Hepatocyte (in vitro differentiated cells): ENCODE data around the gene USH2A.

Source experiments
- EZH2 ChIP-seq: fragments of 200-600 bp; sonication (generic); IDR thresholded peaks from 2 replicates; pipeline ENCODE4 v1.6.1; 2016; ENCODE audit warnings: antibody characterized with exemption, mild to moderate bottlenecking, borderline replicate concordance
- EZH2phosphoT487 ChIP-seq: fragments of 200-600 bp; sonication (generic); IDR thresholded peaks from one replicate; pipeline ENCODE4 v1.6.1; 2018; ENCODE audit warnings: antibody characterized with exemption, mild to moderate bottlenecking, low read depth, moderate library complexity; ENCODE audit not compliant: unreplicated experiment, severe bottlenecking
- TF ChIP-seq, protein P1 (sequence below): fragments of 200-600 bp; sonication (generic); IDR thresholded peaks from 2 replicates; pipeline ENCODE4 v1.5.1; 2016; ENCODE audit warnings: antibody characterized with exemption, mild to moderate bottlenecking; ENCODE audit not compliant: poor library complexity

DNA sequence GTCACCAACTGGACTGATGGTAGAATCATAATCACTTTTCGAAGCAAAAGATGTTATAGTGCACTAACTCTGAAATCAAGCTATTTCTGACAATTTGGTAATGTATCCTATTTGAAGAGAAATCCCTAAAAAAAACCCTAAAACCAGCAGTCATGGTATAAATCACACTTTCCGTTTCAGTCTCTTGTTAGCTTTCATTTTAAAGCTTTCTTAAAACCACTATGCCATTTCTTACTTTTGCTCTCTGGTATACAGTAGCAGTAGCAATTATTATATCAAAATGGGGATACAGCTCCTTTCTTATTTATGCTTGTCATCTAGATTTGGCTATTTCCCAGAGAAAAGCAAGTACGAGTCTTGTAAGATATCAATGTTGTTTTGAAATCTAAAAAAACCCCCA lies 532.8 kb downstream of the USH2A start:
- TF ChIP-seq, protein P1, sequence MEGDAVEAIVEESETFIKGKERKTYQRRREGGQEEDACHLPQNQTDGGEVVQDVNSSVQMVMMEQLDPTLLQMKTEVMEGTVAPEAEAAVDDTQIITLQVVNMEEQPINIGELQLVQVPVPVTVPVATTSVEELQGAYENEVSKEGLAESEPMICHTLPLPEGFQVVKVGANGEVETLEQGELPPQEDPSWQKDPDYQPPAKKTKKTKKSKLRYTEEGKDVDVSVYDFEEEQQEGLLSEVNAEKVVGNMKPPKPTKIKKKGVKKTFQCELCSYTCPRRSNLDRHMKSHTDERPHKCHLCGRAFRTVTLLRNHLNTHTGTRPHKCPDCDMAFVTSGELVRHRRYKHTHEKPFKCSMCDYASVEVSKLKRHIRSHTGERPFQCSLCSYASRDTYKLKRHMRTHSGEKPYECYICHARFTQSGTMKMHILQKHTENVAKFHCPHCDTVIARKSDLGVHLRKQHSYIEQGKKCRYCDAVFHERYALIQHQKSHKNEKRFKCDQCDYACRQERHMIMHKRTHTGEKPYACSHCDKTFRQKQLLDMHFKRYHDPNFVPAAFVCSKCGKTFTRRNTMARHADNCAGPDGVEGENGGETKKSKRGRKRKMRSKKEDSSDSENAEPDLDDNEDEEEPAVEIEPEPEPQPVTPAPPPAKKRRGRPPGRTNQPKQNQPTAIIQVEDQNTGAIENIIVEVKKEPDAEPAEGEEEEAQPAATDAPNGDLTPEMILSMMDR: no peak
- TF ChIP-seq EZH2phosphoT487: no peak
- TF ChIP-seq EZH2: no peak
